GM19025 (cell line): ENCODE measurements around the gene CADM1.

Experiments used
- ATAC-seq: cut with Tn5 transposase; IDR thresholded peaks from one replicate; pipeline ENCODE4 v1.9.1; 2021; ENCODE audit warnings: mild to moderate bottlenecking, low read depth, moderate library complexity; ENCODE audit not compliant: unreplicated experiment

Gene CADM1

DNA sequence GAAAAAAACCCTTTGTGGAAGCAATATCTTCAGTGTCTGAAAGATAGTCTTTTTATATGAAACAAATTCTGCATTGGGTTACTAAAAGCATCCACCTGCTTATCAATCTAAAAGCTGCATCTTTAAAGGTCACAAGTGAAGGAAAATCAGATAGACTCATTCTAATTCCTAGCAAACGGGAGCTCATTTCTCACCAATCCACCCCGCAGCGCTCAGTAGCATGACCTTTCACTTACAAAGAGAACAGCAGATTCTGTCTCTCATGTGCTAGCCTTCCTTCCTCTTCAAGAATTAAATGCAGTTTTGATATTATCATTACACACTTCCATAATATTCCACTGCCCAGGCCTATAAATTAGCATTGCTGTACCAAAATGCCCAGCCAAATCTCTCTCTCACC is 212.9 kb downstream of the CADM1 start:
- no peak for ATAC-seq

DNA sequence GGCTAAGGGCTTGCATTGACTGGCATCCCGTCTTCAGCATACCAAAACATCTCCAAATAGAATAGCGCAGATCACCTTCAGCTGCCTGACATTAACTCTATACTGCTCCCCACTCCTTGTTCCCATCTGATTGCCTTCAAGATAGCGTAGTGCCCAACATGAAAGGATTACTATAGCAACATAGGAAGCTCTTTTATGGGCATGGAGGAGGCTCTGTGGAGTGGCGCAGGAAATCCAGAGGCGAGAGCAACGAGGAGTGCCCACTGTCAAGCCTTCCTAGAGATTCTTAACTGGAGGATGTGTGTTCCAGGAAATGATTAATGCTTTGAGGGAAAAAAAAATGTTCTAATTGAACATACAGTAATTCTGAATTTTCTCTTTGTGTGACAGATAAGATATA is 213.3 kb downstream of the CADM1 start:
- no peak for ATAC-seq

DNA sequence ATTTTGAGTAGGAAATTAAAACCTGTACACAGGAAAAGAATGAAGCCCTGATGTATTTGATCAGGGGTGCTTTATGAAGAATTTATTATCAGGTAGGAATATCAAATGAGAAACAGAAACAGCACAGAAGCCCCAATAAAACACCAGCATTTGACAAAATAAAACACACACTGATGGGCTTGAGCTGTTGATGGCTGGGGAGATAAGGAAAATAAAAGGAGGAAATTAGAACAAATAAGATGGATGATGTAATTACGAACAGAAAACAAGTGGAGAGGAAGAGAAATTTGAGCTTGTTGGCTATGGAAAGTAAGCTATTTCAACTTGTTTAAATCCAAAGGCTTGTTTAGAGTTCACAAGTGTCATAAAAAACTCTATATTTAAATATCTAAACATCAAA is 213.7 kb downstream of the CADM1 start:
- no peak for ATAC-seq

DNA sequence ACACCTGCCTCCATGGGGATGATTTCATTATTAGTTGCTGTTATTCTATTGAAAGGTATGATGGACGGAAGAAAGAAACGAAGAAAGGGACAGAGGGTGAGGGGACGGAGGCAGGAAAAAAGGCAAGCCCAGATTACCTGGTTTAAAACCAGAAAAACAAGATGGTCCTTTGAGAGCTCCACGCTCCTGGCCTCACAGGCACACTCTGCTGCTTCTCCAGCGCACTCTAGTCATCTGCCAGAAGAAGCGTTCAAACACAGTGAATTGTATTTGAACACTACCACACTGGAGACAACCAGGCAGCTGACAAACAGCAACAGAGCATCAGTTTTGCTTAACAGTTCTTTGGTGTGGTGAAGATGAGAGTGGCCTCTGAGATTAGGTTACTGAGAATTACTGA is 216.9 kb downstream of the CADM1 start:
- ATAC-seq, result no peak

DNA sequence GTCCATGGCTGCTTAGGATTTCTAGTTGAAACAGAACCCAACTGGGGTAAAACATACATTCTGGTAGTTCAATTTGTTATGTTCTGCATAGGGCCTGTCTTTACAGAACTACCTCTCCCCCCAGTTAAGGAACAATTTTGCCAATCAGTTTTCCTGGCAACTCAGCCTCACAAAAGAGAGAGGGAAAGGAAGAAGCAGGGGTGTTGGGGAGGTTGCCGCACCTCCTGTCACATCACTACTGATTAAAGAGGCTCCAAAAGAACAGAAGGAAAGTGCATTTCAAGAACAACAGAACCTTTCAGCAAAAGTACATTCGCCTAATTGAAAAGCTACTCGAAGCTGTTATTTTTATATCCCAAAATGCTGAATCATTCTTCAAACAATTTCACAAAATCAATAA is 217.6 kb downstream of the CADM1 start:
- ATAC-seq, result no peak

DNA sequence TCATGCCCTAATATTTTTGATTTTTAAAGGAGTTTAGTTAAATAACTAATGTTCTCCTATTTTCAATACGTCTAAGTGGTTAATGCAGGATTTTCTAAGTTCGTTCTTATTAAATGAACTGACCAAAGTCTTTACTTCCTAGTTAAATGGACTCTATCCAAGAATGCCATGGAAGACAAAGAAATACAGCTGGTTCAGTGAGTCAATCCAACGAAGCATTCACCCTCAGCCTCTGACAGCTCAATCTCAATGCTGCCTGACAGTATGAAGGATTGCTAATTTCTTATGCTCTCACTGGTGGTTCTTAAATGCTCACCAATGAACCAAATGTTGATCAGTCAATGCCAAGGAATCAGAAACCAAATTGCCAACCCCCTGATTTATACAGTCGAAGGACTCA is 219.4 kb downstream of the CADM1 start:
- ATAC-seq, result no peak

DNA sequence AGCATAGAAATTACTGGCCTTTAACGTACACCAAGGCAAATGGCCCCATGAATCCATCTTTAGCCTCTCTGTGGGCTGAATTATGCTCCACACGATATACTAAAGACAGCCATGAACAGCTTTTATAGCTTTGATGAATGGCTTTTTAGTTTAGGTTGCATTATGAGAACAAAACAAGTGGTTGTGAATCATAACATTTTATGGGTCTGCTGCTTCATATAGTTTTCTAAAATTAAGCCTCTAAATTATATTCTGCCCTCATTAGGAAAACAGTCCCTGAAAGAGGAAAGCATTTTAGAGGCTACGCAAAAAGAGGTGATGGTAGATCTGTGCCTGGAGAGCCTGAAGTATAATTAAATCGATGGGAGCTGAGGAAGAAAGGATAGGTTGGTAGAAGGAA is 221.3 kb downstream of the CADM1 start:
- no peak for ATAC-seq

DNA sequence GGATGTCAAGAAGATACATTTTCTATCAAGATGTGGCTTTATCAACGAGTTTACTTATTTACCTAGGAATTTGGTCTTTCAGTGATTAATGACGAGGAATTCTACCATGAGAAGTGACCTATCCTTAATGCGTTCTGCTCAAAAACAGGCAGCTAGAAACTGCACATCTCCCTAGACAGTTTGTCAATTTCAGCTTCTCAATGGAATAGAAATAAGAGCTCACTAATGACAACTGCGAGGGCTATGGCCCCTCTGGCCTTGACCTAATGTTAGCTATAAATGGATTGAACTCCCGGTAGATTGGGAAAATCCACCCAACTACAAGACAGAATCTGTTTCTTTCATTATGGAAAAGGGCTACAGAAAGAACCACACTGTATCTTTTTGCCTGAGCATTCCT is 223.4 kb downstream of the CADM1 start:
- ATAC-seq, result no peak

DNA sequence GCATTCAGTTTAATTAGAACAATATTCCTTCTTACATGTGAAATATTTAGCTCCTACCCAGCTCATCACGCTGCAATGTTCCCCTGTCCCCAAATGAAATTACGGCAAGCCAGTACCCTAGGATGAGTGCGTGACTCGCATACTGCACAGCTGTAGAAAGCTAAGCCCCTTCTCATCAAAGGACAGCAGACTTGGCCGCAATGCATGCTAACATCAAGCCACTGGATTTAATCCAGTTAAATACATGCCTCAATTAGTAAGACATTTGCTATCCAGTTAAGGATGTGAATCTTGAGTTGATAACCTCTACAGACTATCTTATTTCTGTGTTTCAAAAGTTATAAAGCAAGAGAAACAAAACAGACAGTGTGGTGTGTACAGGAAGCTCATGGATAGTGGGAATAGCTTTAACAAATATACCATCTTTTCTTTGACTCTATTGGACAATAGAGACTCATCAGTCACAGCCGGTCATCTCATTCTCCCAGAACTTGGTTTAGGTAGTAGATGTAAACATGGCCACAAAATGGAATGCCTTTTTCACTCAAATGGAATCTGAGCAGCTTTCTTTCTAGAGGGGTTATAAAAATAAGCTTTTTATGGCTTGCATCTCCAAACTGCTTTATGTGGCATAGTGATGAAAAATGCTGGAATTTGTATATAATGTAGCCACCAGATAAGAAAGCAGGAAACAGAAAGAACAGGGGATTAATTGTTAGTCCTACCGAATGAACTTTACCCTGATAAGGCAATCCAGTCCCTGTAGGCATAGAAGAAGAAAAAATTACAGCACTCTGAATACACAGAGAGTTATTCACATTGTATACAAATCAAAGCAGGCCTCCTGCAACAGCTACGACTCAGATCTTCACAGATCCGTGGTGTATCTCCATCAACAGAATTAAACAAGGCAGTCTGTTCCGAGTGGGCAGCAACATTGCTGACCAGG is 224.1 kb downstream of the CADM1 start:
- no peak for ATAC-seq

DNA sequence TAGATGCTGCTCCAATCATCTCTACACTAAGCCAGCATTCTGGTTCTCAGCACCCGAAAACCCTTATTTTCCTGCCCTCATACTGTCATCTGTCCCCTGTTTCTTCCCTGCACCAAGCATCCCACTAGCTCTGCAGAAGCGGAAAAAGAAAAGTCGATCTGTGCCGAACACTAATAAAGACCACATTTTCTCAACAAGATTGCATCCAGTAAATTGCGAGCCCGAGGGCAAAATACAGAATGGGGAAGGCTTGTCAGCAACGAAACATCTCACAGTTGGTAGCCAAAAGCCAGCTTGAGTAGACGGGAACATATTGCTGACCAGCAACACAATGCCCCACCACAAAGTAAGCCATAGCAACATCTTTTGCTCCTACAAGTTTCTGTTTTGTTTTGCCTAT is 227.4 kb downstream of the CADM1 start:
- no peak for ATAC-seq

DNA sequence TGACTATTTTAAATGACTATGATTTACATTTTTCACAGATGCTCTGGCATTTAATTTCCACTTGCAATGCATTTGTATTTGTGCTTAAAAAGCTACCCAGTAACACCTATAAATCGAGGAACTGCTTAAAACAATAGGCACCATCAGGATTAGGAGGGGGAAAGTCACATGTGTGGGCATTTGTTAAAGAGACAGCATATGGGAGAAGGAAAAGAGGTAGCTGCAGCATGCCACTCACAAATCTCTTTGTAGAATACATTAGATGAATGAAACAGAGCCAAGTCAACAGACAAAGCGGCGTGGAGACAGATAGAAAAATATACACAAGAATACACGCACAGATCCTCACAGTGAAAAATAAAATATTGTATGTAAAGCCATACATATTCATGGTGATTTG is 228.0 kb downstream of the CADM1 start:
- ATAC-seq, result no peak

DNA sequence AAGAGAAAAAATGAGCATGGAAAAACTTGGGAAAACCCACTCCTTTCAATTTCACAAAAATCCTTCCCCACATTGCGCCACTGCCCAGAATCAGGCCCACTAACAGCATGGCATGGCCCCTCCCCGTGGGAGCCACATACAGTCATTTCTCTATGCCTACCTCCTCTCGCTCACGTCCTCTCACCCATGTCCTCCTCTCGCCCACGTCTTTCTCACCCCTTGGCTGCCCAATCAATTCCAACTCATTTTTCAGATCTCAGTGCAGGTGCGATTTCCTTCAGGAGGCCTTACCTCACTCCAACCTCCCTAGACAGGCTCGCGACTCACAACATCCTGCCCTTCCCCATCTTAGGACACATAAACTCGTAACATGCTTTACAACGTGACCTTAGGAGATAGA is 229.2 kb downstream of the CADM1 start:
- ATAC-seq, result no peak

DNA sequence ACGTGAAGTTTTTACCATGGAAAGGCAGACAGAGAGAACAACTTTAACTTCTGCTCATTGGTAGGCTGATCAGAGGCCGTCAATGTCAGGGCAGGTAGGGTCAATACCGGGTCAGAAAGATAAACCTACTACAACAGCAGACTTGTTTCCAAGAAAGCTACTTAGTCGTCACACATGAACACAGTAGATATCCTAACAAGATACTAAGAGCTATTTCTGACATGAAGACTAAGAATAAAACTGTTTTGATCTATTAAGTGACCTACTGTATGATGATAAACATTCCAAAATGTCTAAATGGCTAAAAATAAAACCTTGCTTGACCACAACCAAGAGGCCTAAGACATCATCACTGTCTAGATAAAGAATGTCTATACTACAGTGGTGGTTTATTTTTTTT is 231.3 kb downstream of the CADM1 start:
- ATAC-seq, result no peak

DNA sequence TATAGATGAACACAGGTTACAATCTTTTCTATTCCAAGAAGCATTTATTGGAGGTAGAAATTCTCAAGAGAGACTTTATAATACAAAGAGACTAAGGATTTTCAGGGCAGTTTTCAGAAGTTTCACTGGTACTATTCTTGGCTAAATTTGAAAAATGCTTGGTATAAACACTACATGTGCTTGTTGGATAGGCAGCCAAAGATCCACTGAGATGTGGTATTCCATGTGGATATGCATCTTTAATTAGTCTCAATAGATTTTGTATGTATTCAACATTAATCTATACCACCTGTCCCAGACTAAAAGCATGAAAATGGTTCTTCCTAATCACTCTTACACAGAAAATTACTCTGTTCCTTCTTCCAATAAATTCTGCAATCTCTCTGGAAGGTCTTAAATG is 232.6 kb downstream of the CADM1 start:
- ATAC-seq, result no peak

DNA sequence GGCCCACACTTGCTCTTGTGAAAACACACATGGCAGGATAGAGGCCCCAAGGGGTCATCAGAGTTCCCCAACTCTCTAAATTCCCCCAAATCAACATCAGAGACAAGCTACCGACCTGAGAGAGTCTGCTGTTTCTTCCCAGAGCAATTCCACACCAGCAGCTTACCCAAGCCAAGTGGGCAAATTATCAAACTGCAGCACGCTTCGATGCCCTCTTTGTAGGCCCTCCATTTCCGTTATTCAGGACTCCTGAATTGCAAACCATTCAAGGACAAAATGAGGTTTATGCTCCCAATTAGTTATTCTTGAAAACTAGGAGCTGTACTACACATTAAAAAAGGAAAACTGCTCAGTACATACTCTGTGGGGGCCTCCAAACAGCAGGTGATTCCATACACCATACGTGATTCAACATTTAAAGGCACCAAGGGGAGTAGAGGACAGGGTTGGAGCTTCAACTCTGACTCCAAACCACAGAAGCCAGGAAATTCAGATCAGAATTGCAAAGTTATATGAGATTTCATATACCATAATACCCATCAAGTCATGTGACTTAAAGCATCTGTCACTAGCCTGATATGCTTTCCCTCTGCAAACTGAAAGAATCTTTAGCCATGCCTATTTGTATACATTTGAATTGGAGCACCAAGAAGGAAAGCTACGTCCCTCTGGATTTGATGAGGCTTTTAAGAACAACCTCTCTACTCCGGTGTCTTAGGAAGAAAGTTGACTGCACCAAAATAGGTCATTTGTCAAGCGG is 234.8 kb downstream of the CADM1 start:
- ATAC-seq, result no peak

DNA sequence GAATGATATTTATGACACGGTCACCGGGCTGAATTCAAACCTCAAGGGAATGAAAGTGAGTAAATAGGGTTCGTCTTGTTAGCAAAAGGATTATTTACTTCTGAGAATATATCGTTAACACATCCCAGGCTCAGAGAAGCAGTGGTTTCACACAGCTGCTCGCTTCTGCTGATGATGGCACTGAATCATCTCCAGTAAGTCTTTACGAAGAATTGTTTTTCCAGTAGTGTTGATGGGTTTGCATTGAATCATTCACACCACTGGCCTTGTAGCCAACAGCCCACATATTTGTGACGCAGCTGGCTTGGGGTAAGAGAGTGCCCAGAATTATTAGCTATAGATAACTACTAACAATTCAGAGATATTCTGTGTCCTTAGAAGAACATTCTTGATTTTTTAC is 236.3 kb downstream of the CADM1 start:
- no peak for ATAC-seq

DNA sequence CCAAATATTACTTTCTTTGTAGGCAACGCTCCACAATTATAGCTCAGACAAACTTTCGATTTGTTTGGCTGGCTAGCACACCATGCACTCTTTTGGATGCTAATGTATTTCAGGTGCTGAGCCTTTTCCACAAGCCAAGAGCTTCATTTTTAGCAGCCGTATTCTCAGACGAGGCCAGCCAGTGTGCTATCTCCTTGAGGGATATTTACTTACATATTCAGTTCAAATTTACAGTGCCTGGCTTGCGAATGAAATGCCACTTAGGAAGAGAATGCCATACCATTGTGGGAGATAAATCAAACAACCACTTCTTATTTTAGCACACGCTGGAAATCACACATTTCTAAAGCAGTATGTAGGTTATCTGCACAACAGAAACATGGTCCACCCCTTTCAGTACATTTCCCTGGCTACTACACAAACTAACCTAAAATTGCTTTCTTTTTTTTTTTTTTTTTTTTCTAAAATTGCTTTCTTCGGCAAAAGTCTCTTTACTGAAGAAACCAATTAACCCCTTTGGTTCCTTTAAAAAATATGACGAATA is 236.9 kb downstream of the CADM1 start:
- no peak for ATAC-seq

DNA sequence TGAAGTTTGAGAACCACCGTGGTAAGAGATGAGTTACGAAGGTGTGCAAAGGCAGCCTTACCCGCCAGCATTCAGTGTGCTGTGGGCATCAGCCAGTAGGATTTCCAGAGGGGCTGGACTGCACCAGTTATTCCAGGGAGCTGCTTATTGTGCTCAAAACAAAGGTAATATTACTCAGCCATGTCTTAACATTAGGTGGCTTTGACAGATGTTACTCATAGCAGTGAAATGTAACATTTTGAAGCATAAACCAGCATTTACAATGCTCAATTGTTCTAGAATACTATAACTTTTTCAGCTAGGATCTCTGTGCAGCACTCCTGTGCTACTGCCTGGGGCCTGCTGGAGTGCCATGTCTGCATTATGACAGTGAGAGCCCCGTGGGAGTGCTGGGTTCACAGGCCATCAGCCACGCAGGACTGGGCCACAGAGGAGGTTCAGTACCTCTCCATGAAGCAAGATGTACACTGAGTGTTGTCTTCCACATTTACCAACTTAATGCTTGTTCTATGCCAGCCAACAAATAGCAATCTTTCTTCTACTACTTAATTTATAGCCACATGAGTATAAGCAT is 238.1 kb downstream of the CADM1 start:
- ATAC-seq, result no peak

DNA sequence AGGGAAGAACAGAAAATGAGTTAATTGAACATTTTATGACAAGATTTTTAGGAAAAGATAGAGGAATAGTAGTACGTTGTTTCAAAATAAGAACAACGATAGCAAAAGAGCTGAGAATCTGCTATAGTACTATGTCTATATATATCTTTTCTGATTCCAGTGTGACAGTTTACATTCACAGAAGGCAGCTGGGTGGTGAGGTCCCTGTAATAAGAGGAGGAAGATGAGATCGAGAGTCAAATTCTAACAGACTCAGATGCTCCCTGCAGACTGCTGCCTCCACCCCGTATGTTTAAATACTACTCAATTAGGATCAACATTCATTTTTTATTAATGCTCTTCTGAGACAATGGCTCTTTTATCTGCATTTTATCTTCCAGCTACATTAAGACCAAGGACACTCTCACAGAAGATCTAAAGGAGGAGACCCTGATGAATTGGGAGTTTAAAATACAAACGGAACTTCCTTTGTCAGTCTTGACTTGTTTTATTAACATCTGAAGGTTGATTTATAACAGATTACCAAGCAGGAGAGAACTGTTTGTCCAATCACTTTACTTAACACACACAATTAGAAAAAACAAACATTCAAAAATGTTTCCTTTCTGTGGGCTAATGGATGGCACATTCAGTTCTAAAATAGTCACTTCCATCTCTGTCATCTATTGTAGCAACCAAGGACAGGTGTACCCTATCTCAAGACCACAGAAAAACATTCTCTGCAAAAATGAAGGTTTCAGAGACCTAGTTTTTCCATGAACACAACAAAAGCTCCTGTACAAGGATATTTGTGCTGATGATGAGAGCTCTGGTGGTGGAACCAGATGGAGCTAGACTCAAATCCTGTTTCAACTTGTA is 240.2 kb downstream of the CADM1 start:
- ATAC-seq, result no peak

DNA sequence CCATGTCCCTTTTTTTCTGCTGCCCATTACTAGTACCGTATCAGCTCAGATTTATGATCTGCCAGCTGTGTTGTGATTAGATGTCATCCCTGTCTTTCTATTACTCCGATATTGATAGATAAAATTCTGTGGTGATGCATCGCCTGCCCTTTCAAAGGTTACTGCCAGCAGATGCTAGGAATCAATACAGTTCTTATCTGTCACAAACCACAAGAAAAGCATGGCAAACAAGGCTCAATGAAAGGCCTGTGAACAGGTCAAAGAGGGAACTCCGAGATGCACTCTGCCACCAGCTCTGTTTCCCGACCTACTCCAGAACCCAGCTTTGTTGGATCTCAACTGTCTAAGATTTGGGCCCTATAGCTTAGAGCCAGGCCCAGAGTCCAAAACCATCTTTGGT is 246.0 kb downstream of the CADM1 start:
- no peak for ATAC-seq
